ENCODE data around the gene PLPPR1. TPM values are rescaled to one million over a fixed set of nuclear protein-coding genes. Genes with fewer than 3 reads are reported as not detected.

The PLPPR1 gene
- total and polyA plus RNA-seq, 2 donors (not counting 3 experiments of a cell fraction or from before 2014, with no cell fraction given), result 0.18 to 0.50 TPM

DNA sequence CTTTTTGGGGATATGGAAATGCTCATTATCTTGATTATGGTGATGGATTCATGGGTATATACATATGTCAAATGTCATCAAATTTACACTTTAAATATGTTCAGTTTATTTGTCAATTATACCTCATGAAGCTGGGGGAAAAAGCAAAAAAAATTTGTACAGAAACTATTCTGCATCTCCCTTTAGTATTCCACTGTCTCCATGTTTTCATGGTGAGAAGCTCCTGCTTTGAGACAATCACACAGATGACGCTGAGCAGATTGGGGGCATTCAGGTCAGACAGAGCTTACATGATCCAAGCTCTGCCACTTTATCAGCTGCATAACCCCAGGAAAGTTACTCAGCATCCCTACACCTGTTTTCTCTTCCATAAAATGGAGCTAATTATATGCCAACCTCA, 101.5 kb downstream of the PLPPR1 start:
- H2AFZ ChIP-seq (ENCODE audit: low read depth, low read length), result no peak overlapping the region
- H3K9me1 ChIP-seq (replicated peaks; ENCODE audit: control insufficient read depth, extremely low read depth, insufficient read depth, low read length), result no peaks in the 10 kb centered on the region
- no peak for TF ChIP-seq FOS (IDR thresholded peaks at IDR 0.05; ENCODE audit: borderline replicate concordance, insufficient read depth, low read length)
- TF ChIP-seq, protein P1, sequence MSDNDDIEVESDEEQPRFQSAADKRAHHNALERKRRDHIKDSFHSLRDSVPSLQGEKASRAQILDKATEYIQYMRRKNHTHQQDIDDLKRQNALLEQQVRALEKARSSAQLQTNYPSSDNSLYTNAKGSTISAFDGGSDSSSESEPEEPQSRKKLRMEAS (IDR thresholded peaks at IDR 0.05; ENCODE audit: insufficient read depth, insufficient read length), result no peak
- TF ChIP-seq MYC (IDR thresholded peaks at IDR 0.05; ENCODE audit: low read depth, low read length), result no peak
- TF ChIP-seq GATA2 (IDR thresholded peaks at IDR 0.05; ENCODE audit: insufficient read depth, insufficient read length, low read depth, low read length), result no peak
- no peak for TF ChIP-seq POLR2A (IDR thresholded peaks at IDR 0.05; ENCODE audit: low read depth, low read length)
- TF ChIP-seq, protein P2, sequence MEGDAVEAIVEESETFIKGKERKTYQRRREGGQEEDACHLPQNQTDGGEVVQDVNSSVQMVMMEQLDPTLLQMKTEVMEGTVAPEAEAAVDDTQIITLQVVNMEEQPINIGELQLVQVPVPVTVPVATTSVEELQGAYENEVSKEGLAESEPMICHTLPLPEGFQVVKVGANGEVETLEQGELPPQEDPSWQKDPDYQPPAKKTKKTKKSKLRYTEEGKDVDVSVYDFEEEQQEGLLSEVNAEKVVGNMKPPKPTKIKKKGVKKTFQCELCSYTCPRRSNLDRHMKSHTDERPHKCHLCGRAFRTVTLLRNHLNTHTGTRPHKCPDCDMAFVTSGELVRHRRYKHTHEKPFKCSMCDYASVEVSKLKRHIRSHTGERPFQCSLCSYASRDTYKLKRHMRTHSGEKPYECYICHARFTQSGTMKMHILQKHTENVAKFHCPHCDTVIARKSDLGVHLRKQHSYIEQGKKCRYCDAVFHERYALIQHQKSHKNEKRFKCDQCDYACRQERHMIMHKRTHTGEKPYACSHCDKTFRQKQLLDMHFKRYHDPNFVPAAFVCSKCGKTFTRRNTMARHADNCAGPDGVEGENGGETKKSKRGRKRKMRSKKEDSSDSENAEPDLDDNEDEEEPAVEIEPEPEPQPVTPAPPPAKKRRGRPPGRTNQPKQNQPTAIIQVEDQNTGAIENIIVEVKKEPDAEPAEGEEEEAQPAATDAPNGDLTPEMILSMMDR (IDR thresholded peaks at IDR 0.05; ENCODE audit: extremely low read depth in 1 of 2, insufficient read depth in 1 of 2, low read depth in 1 of 2, low read length in 2 of 2), result no peak
- no peak for TF ChIP-seq POLR2AphosphoS5 (IDR thresholded peaks at IDR 0.05; ENCODE audit: insufficient read depth, low read depth, low read length)
- no peak for TF ChIP-seq EZH2 (IDR thresholded peaks at IDR 0.05; ENCODE audit: borderline replicate concordance, low read depth, low read length, severe bottlenecking)
- TF ChIP-seq JUN (IDR thresholded peaks at IDR 0.05; ENCODE audit: borderline replicate concordance, insufficient read depth, insufficient read length, low read depth), result no peak
- dilution Hi-C loops (cut with MboI; ENCODE audit: extremely low pct_ligation_motif_present, low sequenced_read_pairs), result no loop called here
- intact Hi-C loops (cut with micrococcal nuclease), result no loop called here
- POLR2A ChIA-PET, result no interaction called here
- CTCF ChIA-PET, result interaction anchor here (1.3 to 1.4 kb wide), 2 partner anchors 8 to 11 kb away, joined by 4 to 8 read pairs; no protein-coding TSS in a partner anchor
- no peaks in the 10 kb centered on the region for H3K4me1 ChIP-seq (ENCODE audit: control insufficient read depth, extremely low read depth, insufficient read depth, low read length)
- no peaks in the 10 kb centered on the region for H4K20me1 ChIP-seq (replicated peaks; ENCODE audit: control insufficient read depth, extremely low read depth, insufficient read depth, low read length)
- no peaks in the 10 kb centered on the region for H3K9me3 ChIP-seq (replicated peaks; ENCODE audit: control insufficient read depth, insufficient read depth, low read length)
- H3K79me2 ChIP-seq (ENCODE audit: control insufficient read depth, insufficient read depth, low read length), result no peaks in the 10 kb centered on the region
- BruUV-seq (replicated peaks), result no TSS peak
- H3K36me3 ChIP-seq (ENCODE audit: control insufficient read depth in 2 of 2, extremely low read depth in 1 of 2, insufficient read depth in 2 of 2, low read length in 2 of 2), result no peaks in the 10 kb centered on the region
- H3K4me3 ChIP-seq (replicated peaks in 1 of 3; ENCODE audit: insufficient read depth in 1 of 3, low read depth in 1 of 3, low read length in 3 of 3), result no peak overlapping the region
- FAIRE-seq (no peak), DNase-seq (ENCODE audit: low read depth, low spot score) (no peak)
- no peak overlapping the region for H3K4me2 ChIP-seq (ENCODE audit: insufficient read depth, low read length)
- H3K9ac ChIP-seq (replicated peaks; ENCODE audit: extremely low read depth, insufficient read depth, low read length), result no peak overlapping the region
- no peak overlapping the region for H3K27ac ChIP-seq (ENCODE audit: insufficient read depth, low read depth, low read length)
- H3K27me3 ChIP-seq (ENCODE audit: control insufficient read depth in 2 of 2, insufficient read depth in 2 of 2, low read length in 2 of 2), result peaks cover 2% of the 10 kb centered on the region in 2 experiments
